IPS-15b (cell line): ENCODE data around the gene FAM167B.
"Not testable (repeated sequence)": the region's sequence is repeated elsewhere in the genome, so short reads cannot be mapped to it uniquely, and the experiment has no call there.

Experiments
- H3K27me3 ChIP-seq: one replicate; pipeline ENCODE4 v1.6.1; 2013; ENCODE audit warnings: low read length; ENCODE audit not compliant: control insufficient read depth, insufficient read depth
- H3K36me3 ChIP-seq: one replicate; pipeline ENCODE4 v1.6.1; 2013; ENCODE audit warnings: low read length; ENCODE audit not compliant: control insufficient read depth, insufficient read depth
- H3K4me1 ChIP-seq: one replicate; pipeline ENCODE4 v1.6.1; 2013; ENCODE audit warnings: mild to moderate bottlenecking, low read length; ENCODE audit not compliant: control insufficient read depth, insufficient read depth
- H3K4me3 ChIP-seq: one replicate; pipeline ENCODE4 v1.5.1; 2013; ENCODE audit warnings: low read depth, low read length
- H3K9ac ChIP-seq: one replicate; pipeline ENCODE4 v1.6.1; 2013; ENCODE audit warnings: low read depth, mild to moderate bottlenecking, low read length
- H3K9me3 ChIP-seq: one replicate; pipeline ENCODE4 v1.6.1; 2013; ENCODE audit warnings: mild to moderate bottlenecking, low read length; ENCODE audit not compliant: control insufficient read depth, insufficient read depth

The FAM167B gene

GRCh38 chr1:32250893-32251716, 4.1 kb downstream of the FAM167B start, which contains the start of gene LCK:
Gene LCK, plus strand, starts transcription at chr1:32251265. Its CDS starts 23,065 bp downstream, at chr1:32274330.
- no peaks in the 10 kb centered on the region for H3K27me3 ChIP-seq
- no peaks in the 10 kb centered on the region for H3K36me3 ChIP-seq
- no peaks in the 10 kb centered on the region for H3K9me3 ChIP-seq
- H3K4me1 ChIP-seq: no peaks in the 10 kb centered on the region
- no peak within 1 kb of the TSS for H3K9ac ChIP-seq
- H3K4me3 ChIP-seq: no peak within 1 kb of the TSS

- Histone ChIP-seq H3K9me3 (no peaks in the 10 kb centered on the region), H3K36me3 (no peaks in the 10 kb centered on the region), H3K27me3 (no peaks in the 10 kb centered on the region), H3K9ac (no peak overlapping the region), H3K4me3 (no peak overlapping the region), H3K4me1 (no peaks in the 10 kb centered on the region)
These were observed 8.3 kb downstream of the FAM167B start for GRCh38 chr1:32255072-32256071.

DNA sequence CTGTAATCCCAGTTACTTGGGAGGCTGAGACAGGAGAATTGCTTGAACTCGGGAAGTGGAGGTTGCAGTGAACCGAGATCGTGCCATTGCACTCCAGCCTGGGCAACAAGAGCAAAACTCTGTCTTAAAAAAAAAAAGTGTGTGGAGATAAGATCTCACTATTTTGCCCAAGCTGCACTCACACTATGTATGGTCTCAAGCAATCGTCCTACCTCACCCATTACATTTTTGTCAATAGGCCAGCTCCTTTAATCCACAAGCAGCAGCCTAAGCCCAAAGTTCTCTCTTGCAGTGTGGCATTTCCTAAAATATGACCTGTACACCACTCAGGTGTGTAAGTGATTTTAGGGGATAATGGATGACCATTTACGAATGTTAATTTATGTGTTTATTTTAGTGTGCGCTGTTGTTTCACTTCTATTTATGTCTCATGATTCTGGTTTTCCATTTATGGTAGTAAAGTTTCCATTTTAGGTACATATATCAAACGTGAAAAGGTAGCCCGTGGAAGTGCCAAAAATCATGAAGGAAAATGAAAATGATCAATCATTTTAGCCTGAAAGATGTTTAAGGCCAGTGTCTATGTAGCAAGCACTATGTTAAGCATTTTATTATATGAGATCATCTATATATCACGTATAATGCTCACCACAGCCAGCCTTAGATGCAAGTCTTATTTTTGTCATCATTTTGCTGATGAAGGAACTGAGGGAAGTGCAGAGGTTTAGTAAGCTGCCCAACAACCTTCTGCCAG, 9.6 kb downstream of the FAM167B start:
- H3K9me3 ChIP-seq: no peaks in the 10 kb centered on the region
- no peaks in the 10 kb centered on the region for H3K36me3 ChIP-seq
- H3K4me3 ChIP-seq: no peak overlapping the region
- no peak overlapping the region for H3K9ac ChIP-seq
- H3K27me3 ChIP-seq: no peaks in the 10 kb centered on the region
- no peaks in the 10 kb centered on the region for H3K4me1 ChIP-seq

DNA sequence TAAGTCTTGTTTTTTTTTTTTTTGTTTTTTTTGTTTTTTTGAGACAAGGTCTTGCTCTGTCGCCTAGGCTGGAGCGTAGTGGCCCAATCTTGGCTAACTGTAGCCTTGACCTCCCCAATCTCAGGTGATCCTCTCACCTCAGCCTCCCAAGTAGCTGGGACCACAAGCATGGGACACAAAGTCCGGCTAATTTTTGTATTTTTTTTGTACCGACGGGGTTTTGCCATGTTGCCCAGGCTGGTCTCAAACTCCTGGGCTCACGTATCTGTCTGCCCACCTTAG, 10.1 kb downstream of the FAM167B start:
- Histone ChIP-seq H3K9me3 (no peaks in the 10 kb centered on the region), H3K27me3 (no peaks in the 10 kb centered on the region), H3K4me1 (no peaks in the 10 kb centered on the region), H3K36me3 (no peaks in the 10 kb centered on the region), H3K4me3 (no peak overlapping the region), H3K9ac (no peak overlapping the region)

DNA sequence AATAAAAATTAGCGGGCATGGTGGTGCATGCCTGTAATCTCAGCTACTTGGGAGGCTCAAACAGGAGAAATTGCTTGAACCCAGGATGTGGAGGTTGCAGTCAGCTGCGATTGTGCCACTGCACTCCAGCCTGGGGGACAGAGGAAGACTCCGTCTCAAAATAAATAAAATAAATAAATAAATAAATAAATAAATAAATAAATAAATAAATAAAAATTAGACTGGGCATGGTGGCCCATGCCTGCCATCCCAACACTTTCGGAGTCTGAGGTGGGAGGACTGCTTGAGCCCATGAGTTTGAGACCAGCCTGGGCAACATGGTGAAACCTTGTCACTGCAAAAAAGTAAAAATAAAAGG, 16.2 kb downstream of the FAM167B start:
- H3K9ac ChIP-seq, H3K27me3 ChIP-seq, H3K9me3 ChIP-seq, H3K36me3 ChIP-seq, H3K4me3 ChIP-seq, H3K4me1 ChIP-seq: not testable (repeated sequence)

- H3K4me3 ChIP-seq: no peak overlapping the region
- H3K9me3 ChIP-seq: no peaks in the 10 kb centered on the region
- H3K36me3 ChIP-seq: no peaks in the 10 kb centered on the region
- no peaks in the 10 kb centered on the region for H3K27me3 ChIP-seq
- H3K9ac ChIP-seq: no peak overlapping the region
- no peaks in the 10 kb centered on the region for H3K4me1 ChIP-seq
These were observed 16.7 kb downstream of the FAM167B start for GRCh38 chr1:32263744-32264143.

DNA sequence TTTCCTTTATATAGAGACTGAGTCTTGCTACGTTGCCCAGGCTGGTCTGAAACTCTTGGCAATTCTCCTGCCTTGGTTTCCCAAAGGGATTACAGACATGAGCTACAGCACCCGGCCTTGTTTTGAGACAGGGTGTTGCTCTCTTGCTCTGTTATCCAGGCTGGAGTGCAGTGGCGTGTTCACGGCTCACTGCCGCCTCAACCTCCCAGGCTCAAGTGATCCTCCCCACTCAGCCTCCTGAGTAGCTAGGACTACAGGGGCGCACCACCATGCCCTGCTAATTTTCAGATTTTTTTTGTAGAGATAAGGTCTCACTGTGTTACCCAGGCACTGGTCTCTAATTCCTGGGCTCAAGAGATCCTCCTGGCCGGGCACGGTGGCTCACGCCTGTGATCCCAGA, 18.8 kb downstream of the FAM167B start:
- Histone ChIP-seq H3K36me3 (no peaks in the 10 kb centered on the region), H3K4me3 (no peak overlapping the region), H3K4me1 (no peaks in the 10 kb centered on the region), H3K9me3 (no peaks in the 10 kb centered on the region), H3K27me3 (no peaks in the 10 kb centered on the region), H3K9ac (no peak overlapping the region)

DNA sequence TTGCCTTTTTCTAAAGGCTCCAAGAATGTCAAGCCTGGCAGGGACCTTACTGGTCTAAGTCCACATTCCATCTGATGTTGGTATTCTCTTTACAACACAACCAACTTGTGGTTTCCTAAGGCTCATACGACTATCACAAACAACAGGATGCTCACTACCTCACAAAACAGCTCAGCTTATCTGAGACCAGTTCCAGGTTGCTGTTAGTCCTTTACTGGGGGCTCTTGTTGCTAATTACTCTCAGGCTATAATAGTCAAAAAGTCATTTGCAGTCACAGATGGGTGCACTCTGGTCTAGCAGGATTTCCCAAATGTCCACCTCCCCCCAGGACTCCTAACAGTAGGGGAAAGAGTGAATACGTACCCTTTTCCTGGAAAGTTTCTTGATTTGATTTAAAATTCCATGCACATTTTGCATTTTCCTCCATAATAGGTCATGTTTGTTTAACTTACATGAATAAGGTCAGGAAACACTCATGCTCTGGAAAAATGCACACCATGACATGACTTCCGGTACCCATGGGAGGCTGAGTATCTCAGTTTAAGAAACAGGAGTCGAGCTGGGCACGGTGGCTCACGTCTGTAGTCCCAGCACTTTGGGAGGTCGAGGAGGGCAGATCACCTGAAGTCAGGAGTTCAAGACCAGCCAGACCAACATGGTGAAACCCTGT, 20.0 kb downstream of the FAM167B start:
- no peak overlapping the region for H3K9ac ChIP-seq
- no peaks in the 10 kb centered on the region for H3K9me3 ChIP-seq
- H3K27me3 ChIP-seq: no peaks in the 10 kb centered on the region
- H3K4me1 ChIP-seq: no peaks in the 10 kb centered on the region
- H3K4me3 ChIP-seq: no peak overlapping the region
- H3K36me3 ChIP-seq: no peaks in the 10 kb centered on the region

- H3K27me3 ChIP-seq: no peaks in the 10 kb centered on the region
- peaks cover 9% of the 10 kb centered on the region for H3K4me1 ChIP-seq
- no peaks in the 10 kb centered on the region for H3K36me3 ChIP-seq
- no peak overlapping the region for H3K4me3 ChIP-seq
- no peak overlapping the region for H3K9ac ChIP-seq
- H3K9me3 ChIP-seq: no peaks in the 10 kb centered on the region
These were observed 22.7 kb downstream of the FAM167B start for GRCh38 chr1:32269744-32270143.

DNA sequence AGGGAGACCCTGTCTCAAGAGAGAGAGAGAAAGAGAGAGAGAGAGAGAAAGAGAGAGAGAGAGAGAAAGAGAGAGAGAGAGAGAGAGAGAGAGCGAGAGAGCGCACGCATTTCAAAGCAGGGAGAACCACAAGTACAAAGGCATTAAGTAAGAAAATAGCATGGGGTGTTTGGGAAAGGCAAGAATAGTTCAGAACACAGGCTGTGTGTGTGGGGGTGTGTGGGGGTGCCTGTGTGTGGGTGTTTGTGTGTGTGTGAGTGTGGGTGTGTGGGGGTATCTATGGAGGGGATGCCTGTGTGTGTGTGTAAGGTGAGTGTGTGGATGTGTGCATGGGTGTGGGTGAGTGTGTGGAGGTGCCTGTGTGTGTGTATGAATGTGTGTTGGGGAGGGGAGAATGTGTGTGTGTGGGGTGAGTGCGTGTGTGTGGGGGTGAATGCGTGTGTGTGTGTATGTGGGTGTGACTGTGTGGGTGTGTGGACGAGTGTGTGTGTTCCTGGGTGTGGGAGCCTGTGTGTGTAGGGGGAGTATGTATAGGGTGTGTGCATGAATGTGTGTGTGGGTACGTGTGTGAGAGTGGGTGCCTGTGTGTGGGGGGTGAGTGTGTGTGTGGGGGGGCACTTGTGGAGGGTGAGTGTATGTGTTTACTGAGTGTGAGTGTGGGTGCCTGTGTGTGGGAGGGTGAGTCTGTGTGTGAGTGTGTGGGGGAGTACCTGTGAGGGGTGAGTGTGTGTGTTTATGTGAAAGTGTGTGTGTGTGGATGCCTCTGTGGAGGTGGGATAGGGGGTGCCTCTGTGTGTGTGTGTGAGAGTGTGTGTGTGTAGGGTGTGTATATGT, 25.8 kb downstream of the FAM167B start:
- Histone ChIP-seq H3K9me3 (no peaks in the 10 kb centered on the region), H3K9ac (no peak overlapping the region), H3K36me3 (no peaks in the 10 kb centered on the region), H3K4me1 (peaks cover 9% of the 10 kb centered on the region), H3K4me3 (no peak overlapping the region), H3K27me3 (no peaks in the 10 kb centered on the region)
